ENCODE measurements around the gene BCL2. TPM values are rescaled to one million over a fixed set of nuclear protein-coding genes. Genes with fewer than 3 reads are reported as not detected.
A peak's percentile ranks its signal among the peaks of the same experiment; 100 is the strongest.

Gene BCL2
- polyA plus RNA-seq, 10 donors = 14.0 to 22.8 (median 17.6) TPM

GRCh38 chr18:63312019-63312409 lies 7.6 kb downstream of the BCL2 start:
- DNase-seq = no peak

GRCh38 chr18:63311118-63312018 lies 8.2 kb downstream of the BCL2 start:
- no peak for DNase-seq

- no peak for DNase-seq
Measured at GRCh38 chr18:63309422-63309821, 10.1 kb downstream of the BCL2 start.

DNA sequence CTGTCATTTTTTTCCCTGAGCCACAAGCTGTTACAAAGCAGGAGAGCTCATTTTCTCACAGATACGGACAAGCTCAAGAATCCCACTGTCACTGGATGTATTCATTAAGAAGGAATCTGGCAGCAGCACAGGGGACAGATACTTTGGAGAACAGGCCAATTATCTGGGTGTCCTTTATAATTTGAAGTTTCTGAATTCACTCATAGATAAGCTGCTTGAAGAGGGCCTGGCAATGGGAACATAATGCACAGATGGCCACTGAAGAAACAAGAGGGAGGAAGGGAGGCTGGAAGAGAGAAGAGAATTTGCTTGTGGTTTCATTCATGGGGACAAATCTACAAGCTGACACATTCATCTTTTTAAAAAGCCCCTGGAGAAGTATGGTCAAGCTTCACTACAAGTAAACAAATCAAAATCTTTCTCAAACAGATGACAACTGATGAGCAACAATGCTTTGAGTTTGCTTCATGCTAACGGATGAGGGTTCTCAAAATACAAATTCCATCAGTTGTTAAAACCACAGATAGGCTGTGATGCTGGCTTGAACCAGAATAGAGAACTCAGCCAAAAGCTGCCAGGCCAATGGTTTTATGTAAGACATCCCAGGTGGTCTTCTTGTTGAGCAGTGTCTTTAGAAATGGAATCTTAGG lies 11.9 kb downstream of the BCL2 start:
- no peak for DNase-seq

GRCh38 chr18:63306819-63307550 lies 12.6 kb downstream of the BCL2 start:
- no peak for DNase-seq

DNA sequence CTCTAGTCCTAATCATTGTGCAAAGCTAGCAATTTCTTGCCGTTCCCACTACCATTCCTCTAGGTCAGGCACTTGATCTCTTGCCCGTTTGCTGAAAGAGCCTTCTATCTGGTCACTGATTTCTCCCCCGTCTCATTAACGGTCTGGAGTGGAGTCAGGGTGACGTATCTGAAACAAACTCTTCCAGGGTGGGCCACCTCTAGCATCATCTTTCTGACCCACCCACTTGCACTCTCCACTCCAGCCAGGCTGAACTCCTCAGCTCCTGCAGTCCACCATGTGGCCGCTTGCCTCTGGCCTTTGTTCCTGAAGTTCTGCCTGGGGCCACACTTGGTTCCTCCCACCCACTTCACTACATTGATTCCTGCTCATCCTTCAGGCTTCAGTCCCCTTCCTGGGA lies 13.3 kb downstream of the BCL2 start:
- DNase-seq = no peak

- no peak for DNase-seq
Measured at GRCh38 chr18:63303547-63303946, 16.0 kb downstream of the BCL2 start.

DNA sequence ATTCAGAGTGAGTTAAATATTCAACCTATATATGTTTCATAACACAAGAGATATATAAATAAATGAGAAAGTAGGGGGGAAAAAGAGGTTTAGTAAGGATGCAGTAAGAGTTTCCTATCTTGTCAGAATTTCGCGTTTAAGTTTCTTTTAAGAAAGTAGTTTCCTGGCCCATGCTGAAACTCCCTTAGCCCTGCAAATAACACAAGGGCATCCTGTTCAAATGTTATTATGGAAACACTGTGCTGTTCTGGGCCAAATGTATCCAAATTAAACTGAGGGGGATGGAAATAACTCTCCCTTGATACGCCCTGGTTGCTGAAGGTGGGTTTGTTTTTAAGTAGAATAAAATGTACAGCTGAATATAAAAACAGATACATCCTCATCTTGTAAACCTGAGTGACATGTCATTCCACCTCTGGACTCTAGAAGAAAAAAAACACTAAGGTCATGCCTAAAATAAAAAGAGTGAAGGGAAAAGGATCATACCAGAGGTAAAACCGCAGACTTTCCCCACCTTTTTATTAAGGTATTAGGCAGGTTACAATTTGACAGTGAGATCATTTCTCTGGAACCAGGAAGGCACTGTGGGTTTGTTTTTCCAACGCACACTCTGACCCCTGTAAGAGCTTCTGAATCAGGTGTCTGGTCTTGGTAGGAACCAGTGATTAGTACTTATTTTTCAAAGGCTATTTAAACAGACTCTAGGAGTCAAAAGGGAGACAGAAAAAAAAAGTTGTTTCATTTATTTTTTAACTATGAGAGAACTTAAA lies 16.7 kb downstream of the BCL2 start:
- no peak for DNase-seq

DNA sequence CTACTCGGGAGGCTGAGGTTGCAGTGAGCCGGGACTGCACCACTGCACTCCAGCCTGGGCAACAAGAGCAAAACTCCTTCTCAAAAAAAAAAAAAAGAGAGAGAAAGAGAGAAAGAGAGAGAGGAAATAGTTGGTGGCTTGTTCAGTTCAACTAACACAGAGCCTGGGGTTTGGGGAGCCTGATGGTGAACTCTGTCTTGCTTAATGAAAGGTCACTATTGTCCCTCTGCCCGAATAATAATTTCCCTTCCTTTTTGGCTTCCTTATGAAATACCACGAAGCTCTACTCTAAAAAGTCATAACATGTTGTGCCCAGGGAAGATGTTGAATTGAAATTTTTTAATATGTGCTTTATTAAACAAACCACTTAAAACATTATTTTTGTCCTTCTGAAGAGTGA lies 17.3 kb downstream of the BCL2 start:
- DNase-seq = no peak

DNA sequence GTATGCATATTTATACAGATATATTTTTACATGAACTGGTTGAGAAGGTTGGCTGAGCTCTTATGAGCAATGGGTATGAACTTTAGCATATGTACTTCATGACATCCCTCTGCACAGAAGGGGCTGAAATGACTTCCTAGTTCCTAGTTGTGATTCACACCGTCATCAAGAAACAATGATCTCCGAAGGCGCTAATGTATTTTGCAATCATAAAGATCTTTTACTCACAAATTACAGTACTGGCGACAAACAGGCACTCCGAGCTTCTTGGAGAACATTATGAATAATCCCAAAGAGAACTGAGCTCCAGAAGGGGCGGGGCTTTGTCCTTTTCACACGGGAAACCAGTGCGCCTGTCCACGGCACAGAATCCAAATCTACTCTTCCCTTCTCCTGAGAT lies 18.1 kb downstream of the BCL2 start:
- no peak for DNase-seq

DNA sequence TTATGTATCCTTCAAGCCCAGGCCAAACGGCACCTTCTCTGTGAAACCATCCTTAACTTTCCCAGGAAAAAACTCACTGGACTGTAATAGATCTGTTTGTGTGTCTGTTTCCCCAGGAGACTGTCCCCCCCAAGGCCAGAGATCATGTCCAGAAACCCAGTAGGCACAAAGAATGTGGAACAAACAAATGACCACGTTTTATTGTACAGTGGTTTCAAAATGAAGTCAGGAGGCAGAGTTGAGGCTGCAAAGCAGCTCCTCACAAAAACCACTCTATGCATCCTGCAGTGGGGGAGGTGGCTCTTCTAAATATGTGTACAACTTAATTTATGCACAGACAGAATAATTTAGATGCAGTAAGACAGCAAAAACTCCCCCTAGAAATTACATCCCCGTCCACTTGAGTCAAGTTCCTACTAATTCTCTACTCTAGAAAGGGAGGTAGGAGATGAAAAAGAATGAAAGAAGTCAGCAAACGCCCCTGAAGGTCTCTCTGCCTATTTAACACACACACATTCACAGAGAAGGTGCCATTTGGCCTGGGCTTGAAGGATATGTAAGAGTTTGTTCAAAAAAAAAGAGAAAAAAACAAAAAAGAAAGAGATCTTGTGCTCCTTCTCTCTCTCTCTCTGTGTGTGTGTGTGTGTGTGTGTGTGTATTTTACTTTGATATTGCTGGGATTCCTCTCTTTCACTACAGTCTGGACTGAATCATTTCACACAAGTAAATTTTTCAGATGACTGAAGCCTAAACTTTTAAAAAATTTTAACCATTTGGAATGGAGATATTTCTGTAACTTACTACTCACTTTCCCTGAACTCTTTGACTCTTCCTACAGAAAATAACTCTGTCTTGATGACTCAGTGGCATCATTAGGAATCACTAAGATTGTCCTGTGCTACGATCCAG lies 19.5 kb downstream of the BCL2 start:
- no peak for DNase-seq

GRCh38 chr18:63298400-63299365 lies 20.9 kb downstream of the BCL2 start:
- DNase-seq = no peak

GRCh38 chr18:63297687-63298399 lies 21.7 kb downstream of the BCL2 start:
- DNase-seq = no peak

DNA sequence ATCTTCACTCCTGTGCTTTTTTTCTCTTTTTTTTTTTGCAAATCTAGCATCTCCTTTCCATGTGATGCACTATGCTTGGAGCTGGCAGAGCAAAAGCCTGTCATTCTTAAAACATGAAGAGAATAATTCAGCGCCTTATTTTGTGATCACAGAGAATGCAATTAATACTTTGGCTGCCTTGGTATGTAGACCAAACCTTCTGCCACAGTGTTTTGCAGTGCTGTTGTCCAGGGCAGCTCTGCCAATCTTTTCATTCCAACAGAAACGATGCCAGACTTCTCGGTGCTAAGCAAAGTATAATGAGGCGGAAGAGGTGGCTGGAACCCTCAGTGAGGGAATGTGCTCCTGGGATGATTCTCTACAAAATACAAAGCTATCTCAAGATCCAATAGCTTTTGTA lies 25.6 kb downstream of the BCL2 start:
- DNase-seq = no peak

- DNase-seq = peak in 2 of 3 donors; percentile 43 to 53
Measured at GRCh38 chr18:63292831-63293683, 26.5 kb downstream of the BCL2 start.

- DNase-seq = no peak
Measured at GRCh38 chr18:63291278-63291677, 28.3 kb downstream of the BCL2 start.

DNA sequence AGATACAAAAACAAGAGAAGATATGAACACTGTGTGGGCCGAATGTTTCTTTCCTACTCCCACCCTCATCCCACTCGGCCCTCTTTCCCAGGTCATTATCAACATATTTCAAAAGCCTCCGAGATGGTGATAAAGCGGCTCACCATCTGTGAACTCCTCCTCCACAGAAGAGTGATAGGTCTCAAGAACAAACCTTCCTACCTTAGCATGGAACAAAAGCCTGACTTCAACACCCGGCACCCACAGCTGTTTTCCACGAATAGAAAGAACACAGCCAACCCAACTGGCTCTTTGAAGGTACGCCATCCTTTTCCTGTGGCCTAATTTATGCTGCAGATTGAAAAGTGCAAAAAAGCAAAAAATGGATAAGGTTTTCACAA lies 28.8 kb downstream of the BCL2 start:
- no peak for DNase-seq
